HG02973 (cell line): ENCODE measurements around the gene RTN4IP1.
"Not testable (repeated sequence)": the region's sequence is repeated elsewhere in the genome, so short reads cannot be mapped to it uniquely, and the experiment has no call there.

Experiments
- ATAC-seq: cut with Tn5 transposase; IDR thresholded peaks from one replicate; pipeline ENCODE4 v1.9.1; 2021; ENCODE audit warnings: moderate library complexity; ENCODE audit not compliant: unreplicated experiment

Gene RTN4IP1

GRCh38 chr6:106586815-106587415 lies 42.4 kb downstream of the RTN4IP1 start:
- ATAC-seq = no peak

GRCh38 chr6:106581468-106581867 lies 47.8 kb downstream of the RTN4IP1 start:
- ATAC-seq = no peak

- no peak for ATAC-seq
These were observed 50.0 kb downstream of the RTN4IP1 start for GRCh38 chr6:106579281-106579680.

DNA sequence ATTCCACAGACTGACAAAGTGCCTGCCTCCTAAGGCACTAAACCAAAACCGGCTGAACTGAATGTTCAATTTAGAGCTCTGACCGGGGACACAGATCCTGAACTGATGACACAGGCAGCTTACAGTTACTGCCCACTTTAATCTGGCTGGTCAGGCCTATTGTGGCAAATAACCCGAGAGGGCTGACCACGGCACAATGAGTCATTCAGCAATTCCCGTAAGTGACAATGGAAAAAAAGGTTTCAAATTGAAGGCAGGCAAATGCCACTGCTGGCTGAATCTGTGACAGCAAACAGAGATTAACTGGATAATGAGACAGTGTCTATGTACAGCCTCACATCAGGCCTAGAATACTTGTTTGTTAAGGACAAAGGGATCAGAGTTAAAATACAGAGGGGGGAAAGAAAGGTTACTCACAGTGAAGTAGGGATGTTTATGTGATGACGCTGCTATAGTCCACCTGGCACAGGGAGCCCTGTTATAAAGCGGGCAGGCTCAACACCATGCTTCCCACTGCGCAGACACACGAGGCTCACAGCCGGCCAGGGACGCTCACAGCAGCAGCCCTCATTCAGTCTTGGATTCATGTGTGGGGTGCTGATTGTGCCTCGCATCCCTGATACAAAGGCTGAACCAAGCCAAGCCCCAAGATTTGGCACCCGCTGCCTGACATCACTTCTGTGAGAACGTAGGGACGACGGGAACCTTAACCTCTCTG lies 54.4 kb downstream of the RTN4IP1 start:
- no peak for ATAC-seq

DNA sequence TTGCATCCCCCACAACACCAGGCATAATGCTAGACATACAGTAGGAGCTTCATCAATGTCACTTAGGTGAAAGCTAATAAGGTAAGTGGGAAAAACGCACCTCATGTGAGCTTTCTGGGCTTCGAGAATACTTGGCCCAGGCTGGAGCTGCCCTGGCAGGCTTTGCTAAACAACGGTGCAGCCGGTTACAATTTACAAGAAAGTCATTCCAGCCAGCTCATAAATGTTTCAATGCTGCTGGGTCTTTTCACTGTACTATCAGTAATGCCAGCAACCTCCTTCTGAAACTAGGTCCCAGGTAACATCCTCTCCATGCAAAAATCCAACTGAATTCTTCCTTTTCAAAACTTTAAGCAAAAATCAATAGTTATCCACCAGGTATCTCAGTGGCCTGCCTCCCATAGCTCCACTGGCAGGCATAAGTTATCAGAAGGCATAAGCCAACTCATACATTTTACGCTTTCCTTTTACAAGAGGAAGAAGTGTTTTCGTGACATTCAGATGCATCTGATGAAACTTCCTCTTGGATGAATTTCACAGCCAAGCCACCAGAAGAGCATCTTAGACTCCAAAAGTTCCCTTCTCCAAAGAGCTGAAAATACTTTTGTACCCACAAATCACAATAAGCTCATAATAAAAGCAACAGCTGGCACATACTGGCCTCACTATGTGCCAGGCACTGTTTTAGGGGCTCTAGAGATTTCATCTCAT lies 56.3 kb downstream of the RTN4IP1 start:
- ATAC-seq = no peak

DNA sequence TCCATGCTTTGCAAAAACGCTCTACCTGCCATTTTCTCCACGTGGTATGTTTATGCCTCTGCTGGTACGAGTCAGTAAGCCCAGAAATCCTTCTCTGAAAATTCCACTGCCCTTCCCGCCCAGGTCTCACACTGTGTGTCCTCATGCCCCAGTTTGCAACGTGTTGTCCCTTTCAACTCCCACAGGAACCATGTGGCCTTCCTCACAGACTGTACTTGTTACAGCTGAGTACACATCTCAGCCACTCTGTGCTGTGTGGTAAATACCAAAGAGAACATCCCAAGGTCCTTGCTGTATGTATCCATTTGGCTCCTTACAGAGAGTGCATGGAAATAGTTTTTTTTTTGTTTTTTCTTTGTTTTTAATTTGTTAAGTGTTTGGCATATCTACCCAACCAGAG lies 56.9 kb downstream of the RTN4IP1 start:
- ATAC-seq = no peak

DNA sequence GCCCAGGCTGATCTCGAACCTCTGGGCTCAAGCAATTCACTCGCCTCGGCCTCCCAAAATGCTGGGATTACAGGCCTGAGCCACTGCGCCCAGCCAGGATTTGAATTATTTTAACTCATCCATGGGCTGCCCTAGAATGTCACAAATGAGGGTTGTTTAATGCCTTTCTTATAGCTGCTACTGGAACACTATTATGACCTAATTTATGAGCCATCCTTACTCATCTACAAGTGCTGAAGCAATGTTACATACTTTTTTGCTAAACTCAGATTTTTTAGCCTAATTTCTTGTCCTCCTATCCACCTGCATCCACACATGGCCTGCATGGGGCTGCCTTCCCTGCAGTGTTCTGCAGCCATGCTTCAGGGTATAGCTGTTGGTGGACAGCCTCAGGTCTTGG lies 59.9 kb downstream of the RTN4IP1 start:
- no peak for ATAC-seq

DNA sequence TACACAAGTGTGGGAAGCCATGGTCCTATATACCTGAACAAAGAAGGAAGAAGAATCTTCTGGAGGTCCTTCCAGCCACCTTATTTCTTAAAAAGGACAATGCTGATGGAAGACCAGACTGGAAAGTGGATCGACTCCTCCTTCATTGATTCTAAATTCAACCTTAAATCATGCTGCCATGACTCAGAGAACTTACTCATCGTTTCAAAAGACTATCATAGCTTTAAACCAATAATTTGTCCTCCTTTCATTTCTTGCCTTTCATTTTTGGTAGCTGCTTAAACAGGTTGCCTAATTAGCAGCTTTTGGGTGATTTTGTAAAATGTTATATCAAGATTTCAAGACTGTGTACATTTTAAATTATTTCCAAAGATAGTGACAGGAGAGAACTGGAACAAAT lies 60.8 kb downstream of the RTN4IP1 start:
- ATAC-seq = no peak

DNA sequence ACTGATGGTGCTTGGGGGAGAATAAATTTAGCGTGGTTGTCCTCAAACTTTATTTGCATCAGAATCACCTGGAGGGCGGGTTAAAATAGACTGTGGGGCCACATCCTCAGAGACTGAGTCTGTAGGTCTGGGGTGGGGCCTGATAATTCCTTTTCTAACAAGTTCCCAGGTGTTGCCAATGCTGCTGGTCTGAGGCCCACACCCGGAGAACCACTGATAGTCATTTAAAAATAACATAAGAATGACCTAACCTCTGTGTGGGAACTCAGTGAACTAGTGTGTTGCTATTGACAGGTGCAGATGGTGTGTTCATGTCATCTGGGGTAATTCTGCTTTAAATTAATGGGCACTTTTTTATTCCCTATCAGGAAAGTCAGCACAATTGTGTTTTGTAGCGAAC lies 64.8 kb downstream of the RTN4IP1 start:
- ATAC-seq = no peak

DNA sequence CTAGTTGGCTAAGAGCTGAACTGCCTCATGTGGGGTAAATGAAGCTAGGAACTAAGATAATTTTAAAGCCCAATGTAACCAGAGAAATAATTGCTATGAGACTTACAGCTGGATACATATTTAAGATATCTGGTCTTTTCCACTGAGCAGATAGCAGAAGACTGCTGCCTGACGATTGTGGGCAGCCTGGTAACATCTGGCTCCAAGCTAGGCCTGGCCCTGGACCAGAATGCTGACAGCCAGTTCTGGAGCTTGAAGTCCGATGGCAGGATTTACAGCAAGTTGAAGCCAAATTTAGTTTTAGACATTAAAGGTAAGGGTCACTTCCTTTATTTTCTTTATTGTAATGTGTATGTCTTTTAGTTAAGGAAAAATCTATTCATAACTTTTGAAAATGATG lies 65.7 kb downstream of the RTN4IP1 start:
- no peak for ATAC-seq

DNA sequence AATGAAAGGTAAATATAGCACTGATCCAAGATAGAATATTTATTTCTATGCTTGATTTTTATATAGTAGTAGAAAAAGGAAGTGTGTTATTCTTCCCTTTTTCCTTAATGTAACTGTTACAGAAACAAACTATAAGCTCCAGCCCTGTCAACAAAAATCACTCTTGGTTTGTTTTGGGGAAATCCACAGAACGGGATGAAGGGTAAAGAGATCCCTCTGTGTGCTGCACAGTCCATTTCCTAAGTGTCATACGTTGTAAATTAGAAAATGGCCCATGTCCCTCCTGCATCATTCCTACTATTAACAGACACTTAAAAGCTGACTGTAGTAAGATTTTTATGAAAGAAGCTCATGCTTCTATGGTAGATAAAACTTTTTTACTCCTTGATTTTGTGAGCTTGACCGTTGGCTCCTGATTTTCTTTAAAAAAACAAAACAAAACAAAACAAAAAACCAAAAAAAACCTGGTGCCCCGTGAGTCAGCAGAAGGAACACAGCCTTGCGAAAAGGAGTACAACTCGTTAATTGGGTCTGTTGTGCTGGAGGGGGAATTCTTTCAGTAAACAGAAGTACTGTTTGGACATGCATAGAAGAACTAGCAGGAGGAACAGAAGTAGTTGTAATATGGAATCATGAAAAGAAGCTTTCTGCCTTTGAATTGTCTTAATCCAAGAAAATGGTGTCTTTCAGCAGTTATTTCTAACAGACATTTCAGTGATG lies 67.5 kb downstream of the RTN4IP1 start:
- no peak for ATAC-seq

DNA sequence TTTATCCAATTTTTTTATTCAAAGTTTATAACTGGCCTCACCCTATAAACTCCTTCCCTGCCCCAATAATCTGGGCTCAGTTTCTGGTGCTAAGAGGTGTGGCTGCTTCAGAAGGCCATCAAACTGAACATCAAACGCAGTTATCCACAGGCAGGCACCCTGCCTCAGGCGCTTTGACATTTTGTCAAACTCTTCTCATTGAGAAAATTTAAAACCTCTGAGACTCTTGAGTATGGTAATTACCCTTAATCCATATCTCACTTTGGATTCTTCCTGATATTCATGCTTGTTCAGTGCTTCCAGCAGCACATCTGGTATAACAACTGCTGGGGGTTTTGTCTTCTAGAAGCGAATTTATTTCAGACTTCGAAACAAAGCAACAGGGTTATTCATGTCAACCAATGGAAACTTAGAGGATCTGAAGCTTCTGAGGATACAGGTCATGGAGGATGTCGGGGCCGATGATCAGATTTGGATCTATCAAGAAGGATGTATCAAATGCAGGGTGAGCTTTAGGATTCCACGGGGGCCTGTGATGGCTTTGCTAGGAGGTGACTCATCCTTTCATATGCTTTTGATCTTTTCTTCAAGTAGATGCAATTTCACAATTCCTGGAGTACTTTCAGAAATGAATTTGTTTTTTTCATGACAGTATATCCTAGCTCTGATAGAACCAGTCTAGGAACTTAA lies 68.2 kb downstream of the RTN4IP1 start:
- ATAC-seq = no peak

DNA sequence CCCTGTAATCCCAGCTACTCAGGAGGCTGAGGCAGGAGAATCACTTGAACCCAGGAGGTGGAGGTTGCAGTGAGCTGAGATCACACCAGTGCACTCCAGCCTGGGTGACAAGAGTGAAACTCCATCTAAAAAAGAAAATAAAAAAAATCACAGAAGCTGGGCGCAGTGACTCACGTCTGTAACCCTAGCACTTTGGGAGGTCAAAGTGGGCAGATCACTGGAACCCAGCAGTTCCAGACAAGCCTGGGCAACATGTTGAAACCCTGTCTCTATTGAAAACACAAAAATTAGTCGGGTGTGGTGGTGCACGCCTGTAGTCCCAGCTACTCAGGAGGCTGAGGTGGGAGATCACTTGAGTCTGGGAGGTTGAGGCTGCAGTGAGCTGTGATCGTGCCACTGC lies 69.6 kb downstream of the RTN4IP1 start:
- ATAC-seq = not testable (repeated sequence)

- no peak for ATAC-seq
These were observed 70.9 kb downstream of the RTN4IP1 start for GRCh38 chr6:106558364-106558763.

DNA sequence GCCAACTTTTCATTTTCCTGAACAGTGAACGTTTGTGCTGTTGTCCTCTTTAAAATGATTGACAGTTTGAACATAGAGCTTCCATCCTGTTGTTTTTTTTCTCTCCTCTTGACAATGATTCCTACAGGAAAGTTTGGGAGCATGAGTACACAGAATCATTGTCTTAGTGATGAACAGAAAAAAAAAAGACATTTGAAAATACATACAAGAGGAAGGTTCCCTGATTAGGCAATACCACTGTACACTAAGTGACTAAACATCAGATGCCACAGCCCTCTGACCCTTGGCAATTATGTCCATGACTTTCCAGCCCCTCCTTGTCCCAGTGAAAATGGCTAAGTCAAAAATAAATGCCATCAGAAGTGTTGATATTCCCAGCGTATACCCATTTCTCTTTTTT lies 71.5 kb downstream of the RTN4IP1 start:
- no peak for ATAC-seq

DNA sequence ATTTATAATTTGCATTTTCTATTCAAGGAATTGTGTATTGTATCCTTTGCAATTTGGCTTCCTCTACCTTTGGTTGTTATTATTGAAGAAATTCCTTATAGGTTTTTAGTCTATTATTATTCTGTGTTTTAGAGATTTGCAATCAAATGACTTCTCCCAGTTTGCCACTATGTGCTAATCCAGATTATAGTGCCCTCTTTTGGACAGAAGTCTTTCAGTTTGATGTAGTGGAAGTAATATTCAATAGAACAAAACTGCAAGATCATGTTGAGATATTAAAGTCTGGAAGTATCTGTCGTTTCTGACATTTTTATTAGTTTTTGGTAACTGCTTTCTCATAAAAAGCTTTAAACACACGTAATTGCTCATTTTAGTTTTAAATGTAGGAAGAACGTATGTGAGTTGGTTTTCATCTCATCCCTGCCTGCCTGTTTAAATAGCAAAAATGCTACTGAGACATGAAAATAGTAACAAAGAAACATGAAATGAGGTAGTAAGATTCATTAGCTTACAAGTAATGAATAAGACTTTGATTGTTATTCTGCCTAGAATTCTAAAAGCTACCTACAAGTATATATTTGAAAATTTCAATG lies 72.8 kb downstream of the RTN4IP1 start:
- ATAC-seq = no peak

DNA sequence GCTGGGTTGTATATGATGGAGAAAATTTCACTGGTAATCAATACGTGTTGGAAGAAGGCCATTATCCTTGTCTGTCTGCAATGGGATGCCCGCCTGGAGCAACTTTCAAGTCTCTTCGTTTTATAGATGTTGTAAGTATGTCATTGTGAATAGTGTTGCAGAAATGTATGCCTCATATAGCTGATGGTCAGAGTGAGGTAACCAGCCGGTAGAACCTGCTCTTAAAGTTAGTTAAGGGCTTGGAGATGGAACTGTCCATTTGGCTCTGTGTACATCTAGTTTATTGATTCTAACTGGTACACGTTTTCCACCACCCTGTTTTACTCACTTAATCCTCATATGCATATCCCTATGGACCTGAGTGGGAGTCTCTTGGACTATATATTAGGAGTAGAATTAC lies 73.5 kb downstream of the RTN4IP1 start:
- no peak for ATAC-seq

DNA sequence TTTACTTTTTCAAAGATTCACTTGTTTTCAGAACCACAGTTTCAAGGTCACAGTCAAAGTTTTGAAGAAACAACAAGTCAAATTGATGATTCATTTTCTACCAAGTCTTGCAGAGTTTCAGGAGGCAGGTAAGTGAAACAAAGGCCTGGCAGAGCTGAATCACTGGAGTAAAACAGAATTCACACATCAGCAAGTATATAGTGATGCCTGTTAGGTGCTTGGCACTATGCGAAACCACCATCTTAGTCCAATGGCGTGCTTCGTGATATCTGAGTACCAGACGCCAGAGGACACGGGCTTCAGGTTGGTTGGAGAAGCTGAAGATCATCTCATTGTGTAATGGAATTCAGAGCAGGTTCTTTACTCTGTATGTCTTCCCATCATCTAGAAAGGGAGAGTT lies 75.9 kb downstream of the RTN4IP1 start:
- no peak for ATAC-seq

- no peak for ATAC-seq
These were observed 78.1 kb downstream of the RTN4IP1 start for GRCh38 chr6:106551155-106551554.

DNA sequence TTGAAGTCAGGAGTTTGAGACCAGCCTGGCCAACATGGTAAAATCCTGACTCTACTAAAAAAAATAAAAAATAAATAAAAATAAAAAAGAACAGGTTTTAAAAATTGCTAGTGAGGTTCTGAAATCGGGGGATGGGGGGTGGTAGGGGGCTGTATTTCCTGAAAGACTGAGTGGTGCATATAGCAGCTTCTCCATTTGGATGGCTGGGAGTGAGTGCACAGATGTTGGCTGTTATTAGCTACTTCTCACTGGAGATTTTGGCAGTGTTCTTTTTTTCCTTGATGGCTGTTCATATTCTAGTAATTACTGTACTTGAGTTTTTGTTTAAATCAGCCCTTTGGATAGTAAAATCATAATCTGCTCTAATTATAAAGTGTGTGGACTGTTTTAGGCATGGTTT lies 79.8 kb downstream of the RTN4IP1 start:
- ATAC-seq = no peak
